ENCODE results near the gene CYP27B1.
"Not testable (repeated sequence)": the region's sequence is repeated elsewhere in the genome, so short reads cannot be mapped to it uniquely, and the experiment has no call there.

The CYP27B1 gene

GRCh38 chr12:57783466-57783801, 16.6 kb upstream of the CYP27B1 start:
- DNase-seq = no peak

- peak; percentile 69 for DNase-seq
These were observed 16.0 kb upstream of the CYP27B1 start, which contains the start of gene TSFM for GRCh38 chr12:57782608-57783465. TSFM (plus strand) TSS chr12:57782787; CDS start chr12:57782802, 15 bp downstream.

GRCh38 chr12:57782243-57782607, 15.3 kb upstream of the CYP27B1 start:
- no peak for DNase-seq

GRCh38 chr12:57781801-57782200, 14.9 kb upstream of the CYP27B1 start:
- no peak for DNase-seq

GRCh38 chr12:57781244-57781643, 14.4 kb upstream of the CYP27B1 start:
- no peak for DNase-seq

- no peak for DNase-seq
These were observed 13.5 kb upstream of the CYP27B1 start for GRCh38 chr12:57780284-57780897.

- no peak for DNase-seq
These were observed 12.9 kb upstream of the CYP27B1 start for GRCh38 chr12:57779736-57780135.

GRCh38 chr12:57777911-57778310, 11.0 kb upstream of the CYP27B1 start:
- no peak for DNase-seq

- no peak for DNase-seq
These were observed 10.5 kb upstream of the CYP27B1 start for GRCh38 chr12:57777367-57777766.

- no peak for DNase-seq
These were observed 9.3 kb upstream of the CYP27B1 start for GRCh38 chr12:57776247-57776587.

GRCh38 chr12:57775563-57776246, 8.8 kb upstream of the CYP27B1 start:
- no peak for DNase-seq

- DNase-seq = no peak
These were observed 8.2 kb upstream of the CYP27B1 start for GRCh38 chr12:57775044-57775443.

GRCh38 chr12:57774634-57775033, 7.8 kb upstream of the CYP27B1 start:
- not testable (repeated sequence) for DNase-seq

- DNase-seq = no peak
These were observed 5.8 kb upstream of the CYP27B1 start, which contains the start of gene EEF1AKMT3 for GRCh38 chr12:57772429-57773322. EEF1AKMT3 (plus strand) TSS chr12:57772614; CDS start chr12:57772725, 111 bp downstream.

- DNase-seq = peak; percentile 84
These were observed 5.1 kb upstream of the CYP27B1 start, which contains the start of gene METTL1 for GRCh38 chr12:57771873-57772428. METTL1 (minus strand) TSS chr12:57772105; CDS start chr12:57772083, 22 bp downstream.

GRCh38 chr12:57771236-57771872, 4.5 kb upstream of the CYP27B1 start:
- no peak for DNase-seq

- DNase-seq = no peak
These were observed 3.9 kb upstream of the CYP27B1 start for GRCh38 chr12:57770734-57771133.

GRCh38 chr12:57769594-57769993, 2.7 kb upstream of the CYP27B1 start:
- no peak for DNase-seq

GRCh38 chr12:57767876-57768275, 998 bp upstream of the CYP27B1 start:
- no peak for DNase-seq

GRCh38 chr12:57767305-57767698, 424 bp upstream of the CYP27B1 start:
- no peak for DNase-seq

GRCh38 chr12:57765698-57766463, 997 bp downstream of the CYP27B1 start:
- no peak for DNase-seq
